Neural cell (in vitro differentiated cells): Measurements from ENCODE around the gene LMNB1. TPM values are rescaled to one million over a fixed set of nuclear protein-coding genes. Genes with fewer than 3 reads are reported as not detected.

Experiments used
- H2AFZ ChIP-seq: fragments of 200-600, 300-800 bp; sonication (generic), shearing (Covaris generic); 2 replicates; pipeline ENCODE4 v1.6.0; 2014; ENCODE audit warnings: low read depth, mild to moderate bottlenecking, antibody characterized with exemption, low read length, moderate library complexity
- H3F3A ChIP-seq: fragments of 200-600 bp; shearing (Covaris generic); 2 replicates; pipeline ENCODE4 v1.6.1; 2016; ENCODE audit warnings: mild to moderate bottlenecking, moderate library complexity, mixed read lengths, antibody characterized with exemption, low read length; ENCODE audit not compliant: insufficient read depth, poor library complexity, severe bottlenecking
- H3K27ac ChIP-seq: fragments of 200-600, 300-800 bp; sonication (generic), shearing (Covaris generic); 2 replicates; pipeline ENCODE4 v1.5.1; 2014; ENCODE audit warnings: mild to moderate bottlenecking, low read length, moderate library complexity
- H3K27me3 ChIP-seq: fragments of 300-800, 200-600 bp; sonication (generic), shearing (Covaris generic); 2 replicates; pipeline ENCODE4 v1.6.0; 2014; ENCODE audit warnings: mild to moderate bottlenecking, low read depth, low read length, moderate library complexity; ENCODE audit not compliant: insufficient read depth
- H3K36me3 ChIP-seq: fragments of 300-800, 200-600 bp; sonication (generic), shearing (Covaris generic); 2 replicates; pipeline ENCODE4 v1.5.1; 2014; ENCODE audit warnings: mild to moderate bottlenecking, antibody characterized with exemption, low read length, moderate library complexity; ENCODE audit not compliant: insufficient read depth
- H3K4me2 ChIP-seq: fragments of 300-800, 200-600 bp; sonication (generic), shearing (Covaris generic); 2 replicates; pipeline ENCODE4 v1.6.0; 2014; ENCODE audit warnings: mild to moderate bottlenecking, low read length
- H3K4me3 ChIP-seq: fragments of 300-800, 200-600 bp; sonication (generic), shearing (Covaris generic); 2 replicates; pipeline ENCODE4 v1.5.1; 2014; ENCODE audit warnings: mild to moderate bottlenecking, low read length, moderate library complexity
- H3K79me2 ChIP-seq: fragments of 200-600 bp; shearing (Covaris generic); replicated peaks from 2 replicates; pipeline ENCODE4 v1.6.0; 2014; ENCODE audit warnings: mild to moderate bottlenecking, low read length, moderate library complexity; ENCODE audit not compliant: insufficient read depth
- H3K9ac ChIP-seq: fragments of 300-800, 200-600 bp; sonication (generic), shearing (Covaris generic); 2 replicates; pipeline ENCODE4 v1.6.1; 2016; ENCODE audit warnings: mild to moderate bottlenecking, low read length, mixed read lengths
- H3K9me2 ChIP-seq: fragments of 200-600 bp; shearing (Covaris generic); 2 replicates; pipeline ENCODE4 v1.6.1; 2016; ENCODE audit warnings: mild to moderate bottlenecking, low read length, mixed read lengths; ENCODE audit not compliant: insufficient read depth
- H3K9me3 ChIP-seq: fragments of 200-600, 300-800 bp; sonication (generic), shearing (Covaris generic); 2 replicates; pipeline ENCODE4 v1.6.1; 2016; ENCODE audit warnings: mild to moderate bottlenecking, mixed run types, low read length, moderate library complexity, mixed read lengths
- H4K20me1 ChIP-seq: fragments of 200-600 bp; shearing (Covaris generic); 2 replicates; pipeline ENCODE4 v1.6.1; 2016; ENCODE audit warnings: mild to moderate bottlenecking, mixed run types; ENCODE audit not compliant: insufficient read depth
- EP300 ChIP-seq: fragments of 450-650 bp; conservative IDR thresholded peaks from 2 replicates; pipeline ENCODE4 v1.6.1; 2014; ENCODE audit warnings: antibody characterized with exemption, mild to moderate bottlenecking, moderate library complexity; ENCODE audit not compliant: poor library complexity, severe bottlenecking
- EZH2 ChIP-seq: fragments of 200-600, 300-800 bp; shearing (Covaris generic), sonication (generic); IDR thresholded peaks from 2 replicates; pipeline ENCODE4 v1.6.1; 2014; ENCODE audit warnings: antibody characterized with exemption, low read length, borderline replicate concordance, mild to moderate bottlenecking; ENCODE audit not compliant: insufficient read depth, poor library complexity, severe bottlenecking
- MXI1 ChIP-seq: fragments of 450-650 bp; conservative IDR thresholded peaks from 2 replicates; pipeline ENCODE4 v1.6.1; 2014; ENCODE audit warnings: antibody characterized with exemption, mild to moderate bottlenecking; ENCODE audit not compliant: poor library complexity, severe bottlenecking
- POLR2AphosphoS5 ChIP-seq: IDR thresholded peaks from 2 replicates; pipeline ENCODE4 v1.6.1; 2012
- RAD21 ChIP-seq: fragments of 450-650 bp; conservative IDR thresholded peaks from 2 replicates; pipeline ENCODE4 v1.6.1; 2014; ENCODE audit warnings: antibody characterized with exemption, mild to moderate bottlenecking, moderate library complexity
- SMC3 ChIP-seq: fragments of 450-650 bp; conservative IDR thresholded peaks from 2 replicates; pipeline ENCODE4 v1.6.1; 2014; ENCODE audit warnings: antibody characterized with exemption, mild to moderate bottlenecking, moderate library complexity; ENCODE audit not compliant: poor library complexity
- TAF1 ChIP-seq: IDR thresholded peaks from 2 replicates; pipeline ENCODE4 v1.6.1; 2012; ENCODE audit warnings: low read depth
- polyA plus RNA-seq: library from polyadenylated mRNA; depleted of rRNA; stranded (reverse); fragments of >200 nt; gene quantifications from 2 replicates; pipeline ENCODE4 v1.2.3, GENCODE V29; 2014
- TF ChIP-seq, protein P1 (sequence below): fragments of 450-650 bp; IDR thresholded peaks from 2 replicates; pipeline ENCODE4 v1.5.1; 2014; ENCODE audit warnings: antibody characterized with exemption, mild to moderate bottlenecking, moderate library complexity; ENCODE audit not compliant: poor library complexity, severe bottlenecking
- TF ChIP-seq, protein P2 (sequence below): IDR thresholded peaks from 2 replicates; pipeline ENCODE4 v1.6.1; 2012; ENCODE audit warnings: borderline replicate concordance

The LMNB1 gene
- polyA plus RNA-seq, 1 donor from 2014 or later, result 91.0 TPM

DNA sequence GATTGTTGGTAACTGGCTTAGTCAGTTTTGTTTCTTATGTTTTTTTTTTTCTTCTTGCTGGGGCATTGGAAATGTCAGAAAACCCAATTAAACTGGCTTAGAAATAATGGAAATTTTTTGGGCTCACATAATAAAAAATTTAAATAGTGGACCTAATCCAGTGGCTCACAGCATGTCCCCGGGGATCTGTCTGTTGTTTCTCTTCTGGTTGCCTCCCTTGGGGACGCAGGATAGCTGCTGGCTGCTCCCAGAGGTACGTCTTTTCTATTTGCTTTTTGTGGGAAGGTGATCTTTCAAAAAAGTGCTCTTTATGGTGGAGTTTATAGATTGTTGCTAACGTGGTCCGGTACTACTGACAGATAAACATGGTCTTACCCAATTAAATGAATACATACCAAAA is 52.2 kb downstream of the LMNB1 start:
- Histone ChIP-seq H3K9me2 (no peaks in the 10 kb centered on the region), H3F3A (no peaks in the 10 kb centered on the region), H3K36me3 (peaks cover 10% of the 10 kb centered on the region), H4K20me1 (no peaks in the 10 kb centered on the region), H3K4me2 (no peak overlapping the region), H3K27me3 (no peaks in the 10 kb centered on the region), H3K4me3 (no peak overlapping the region), H2AFZ (no peak overlapping the region), H3K9me3 (no peaks in the 10 kb centered on the region), H3K9ac (no peak overlapping the region), H3K79me2 (no peaks in the 10 kb centered on the region), H3K27ac (no peak overlapping the region)
- TF ChIP-seq, protein P1, sequence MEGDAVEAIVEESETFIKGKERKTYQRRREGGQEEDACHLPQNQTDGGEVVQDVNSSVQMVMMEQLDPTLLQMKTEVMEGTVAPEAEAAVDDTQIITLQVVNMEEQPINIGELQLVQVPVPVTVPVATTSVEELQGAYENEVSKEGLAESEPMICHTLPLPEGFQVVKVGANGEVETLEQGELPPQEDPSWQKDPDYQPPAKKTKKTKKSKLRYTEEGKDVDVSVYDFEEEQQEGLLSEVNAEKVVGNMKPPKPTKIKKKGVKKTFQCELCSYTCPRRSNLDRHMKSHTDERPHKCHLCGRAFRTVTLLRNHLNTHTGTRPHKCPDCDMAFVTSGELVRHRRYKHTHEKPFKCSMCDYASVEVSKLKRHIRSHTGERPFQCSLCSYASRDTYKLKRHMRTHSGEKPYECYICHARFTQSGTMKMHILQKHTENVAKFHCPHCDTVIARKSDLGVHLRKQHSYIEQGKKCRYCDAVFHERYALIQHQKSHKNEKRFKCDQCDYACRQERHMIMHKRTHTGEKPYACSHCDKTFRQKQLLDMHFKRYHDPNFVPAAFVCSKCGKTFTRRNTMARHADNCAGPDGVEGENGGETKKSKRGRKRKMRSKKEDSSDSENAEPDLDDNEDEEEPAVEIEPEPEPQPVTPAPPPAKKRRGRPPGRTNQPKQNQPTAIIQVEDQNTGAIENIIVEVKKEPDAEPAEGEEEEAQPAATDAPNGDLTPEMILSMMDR, result no peak
- TF ChIP-seq RAD21 (no peak), MXI1 (no peak)
- TF ChIP-seq, protein P2, sequence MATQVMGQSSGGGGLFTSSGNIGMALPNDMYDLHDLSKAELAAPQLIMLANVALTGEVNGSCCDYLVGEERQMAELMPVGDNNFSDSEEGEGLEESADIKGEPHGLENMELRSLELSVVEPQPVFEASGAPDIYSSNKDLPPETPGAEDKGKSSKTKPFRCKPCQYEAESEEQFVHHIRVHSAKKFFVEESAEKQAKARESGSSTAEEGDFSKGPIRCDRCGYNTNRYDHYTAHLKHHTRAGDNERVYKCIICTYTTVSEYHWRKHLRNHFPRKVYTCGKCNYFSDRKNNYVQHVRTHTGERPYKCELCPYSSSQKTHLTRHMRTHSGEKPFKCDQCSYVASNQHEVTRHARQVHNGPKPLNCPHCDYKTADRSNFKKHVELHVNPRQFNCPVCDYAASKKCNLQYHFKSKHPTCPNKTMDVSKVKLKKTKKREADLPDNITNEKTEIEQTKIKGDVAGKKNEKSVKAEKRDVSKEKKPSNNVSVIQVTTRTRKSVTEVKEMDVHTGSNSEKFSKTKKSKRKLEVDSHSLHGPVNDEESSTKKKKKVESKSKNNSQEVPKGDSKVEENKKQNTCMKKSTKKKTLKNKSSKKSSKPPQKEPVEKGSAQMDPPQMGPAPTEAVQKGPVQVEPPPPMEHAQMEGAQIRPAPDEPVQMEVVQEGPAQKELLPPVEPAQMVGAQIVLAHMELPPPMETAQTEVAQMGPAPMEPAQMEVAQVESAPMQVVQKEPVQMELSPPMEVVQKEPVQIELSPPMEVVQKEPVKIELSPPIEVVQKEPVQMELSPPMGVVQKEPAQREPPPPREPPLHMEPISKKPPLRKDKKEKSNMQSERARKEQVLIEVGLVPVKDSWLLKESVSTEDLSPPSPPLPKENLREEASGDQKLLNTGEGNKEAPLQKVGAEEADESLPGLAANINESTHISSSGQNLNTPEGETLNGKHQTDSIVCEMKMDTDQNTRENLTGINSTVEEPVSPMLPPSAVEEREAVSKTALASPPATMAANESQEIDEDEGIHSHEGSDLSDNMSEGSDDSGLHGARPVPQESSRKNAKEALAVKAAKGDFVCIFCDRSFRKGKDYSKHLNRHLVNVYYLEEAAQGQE, result no peak

- no peaks in the 10 kb centered on the region for H3K27me3 ChIP-seq
- TF ChIP-seq RAD21, result no peak
- no peak for TF ChIP-seq SMC3
- no peak for TF ChIP-seq MXI1
- TF ChIP-seq POLR2AphosphoS5, result no peak
- no peak for TF ChIP-seq TAF1
- TF ChIP-seq, protein P1, result no peak
- TF ChIP-seq, protein P2, result no peak
- no peak for TF ChIP-seq EZH2
- TF ChIP-seq EP300, result no peak
- H3K27ac ChIP-seq, result no peak overlapping the region
- no peaks in the 10 kb centered on the region for H4K20me1 ChIP-seq
- no peaks in the 10 kb centered on the region for H3K9me3 ChIP-seq
- no peak overlapping the region for H3K4me2 ChIP-seq
- H3K79me2 ChIP-seq, result no peaks in the 10 kb centered on the region
- no peak overlapping the region for H3K9ac ChIP-seq
- H2AFZ ChIP-seq, result no peak overlapping the region
- no peaks in the 10 kb centered on the region for H3K9me2 ChIP-seq
- no peak overlapping the region for H3K4me3 ChIP-seq
- no peaks in the 10 kb centered on the region for H3F3A ChIP-seq
- peaks cover 9% of the 10 kb centered on the region for H3K36me3 ChIP-seq
These were observed 53.1 kb downstream of the LMNB1 start for GRCh38 chr5:126830061-126830460.
